K562 (cell line): ENCODE data around the gene PRICKLE3. TPM values are rescaled to one million over a fixed set of nuclear protein-coding genes. Genes with fewer than 3 reads are reported as not detected.
A peak's percentile ranks its signal among the peaks of the same experiment; 100 is the strongest.

Experiments
- ARID3A ChIP-seq: IDR thresholded peaks from 2 replicates; pipeline ENCODE4 v1.6.1; 2012; ENCODE audit warnings: low read depth, low read length, improper control_type of control experiment, borderline replicate concordance
- BCLAF1 ChIP-seq, 2 experiments: fragments of 450-650 bp in 1 of 2; IDR thresholded peaks; 2 replicates each; pipeline ENCODE4 v1.6.1; 2011 to 2017; ENCODE audit warnings: low read depth in 2 of 2, antibody characterized with exemption in 1 of 2, borderline replicate concordance in 1 of 2, low read length in 1 of 2, mild to moderate bottlenecking in 1 of 2, mixed read lengths in 1 of 2; ENCODE audit not compliant: control insufficient read depth in 1 of 2
- BCOR ChIP-seq: fragments of 450-650 bp; IDR thresholded peaks from 2 replicates; pipeline ENCODE4 v1.6.1; 2016
- CBFA2T2 ChIP-seq: fragments of 450-650 bp; conservative IDR thresholded peaks from 2 replicates; pipeline ENCODE4 v1.6.1; 2017; ENCODE audit warnings: mild to moderate bottlenecking
- ETV5 ChIP-seq: sonication (generic); formaldehyde crosslinking; IDR thresholded peaks from 2 replicates; pipeline ENCODE4 v1.4.0; 2020; ENCODE audit warnings: low read depth, mild to moderate bottlenecking, missing genetic modification reagents
- JUN ChIP-seq, 2 experiments: sonication (generic) in 1 of 2; formaldehyde crosslinking in 1 of 2; IDR thresholded peaks; 2 replicates each; pipeline versions ENCODE4 v1.6.1 to v1.8.0; 2012 to 2022; ENCODE audit warnings: borderline replicate concordance in 2 of 2, mild to moderate bottlenecking in 2 of 2, improper control_type of control experiment in 1 of 2, low read depth in 1 of 2, low read length in 1 of 2, missing genetic modification reagents in 1 of 2
- KLF6 ChIP-seq: fragments of 250-450 bp; sonication (Bioruptor Pico); IDR thresholded peaks from 2 replicates; pipeline ENCODE4 v1.4.0; 2020; ENCODE audit warnings: mild to moderate bottlenecking, moderate library complexity, borderline replicate concordance
- MLX ChIP-seq, 2 experiments: fragments of 450-650 bp in 1 of 2; sonication (generic) in 1 of 2; formaldehyde crosslinking; conservative IDR thresholded peaks; 2 replicates each; pipeline versions ENCODE4 v1.4.0 to v1.8.1; 2020 to 2022; ENCODE audit warnings: mild to moderate bottlenecking in 1 of 2, missing genetic modification reagents in 1 of 2
- MTA1 ChIP-seq: fragments of 450-650 bp; IDR thresholded peaks from 2 replicates; pipeline ENCODE4 v1.6.1; 2017; ENCODE audit warnings: borderline replicate concordance
- NFE2L1 ChIP-seq: fragments of 450-650 bp; IDR thresholded peaks from 2 replicates; pipeline ENCODE4 v1.6.1; 2016; ENCODE audit warnings: missing genetic modification characterization, low read depth, mild to moderate bottlenecking, missing compliant biosample characterization, moderate library complexity, borderline replicate concordance
- PHTF2 ChIP-seq: fragments of 250-450 bp; sonication (Bioruptor Pico); IDR thresholded peaks from 2 replicates; pipeline ENCODE4 v1.5.0; 2021; ENCODE audit warnings: mild to moderate bottlenecking
- SMAD4 ChIP-seq: fragments of 250-450 bp; sonication (Bioruptor Pico); conservative IDR thresholded peaks from 2 replicates; pipeline ENCODE4 v1.8.0; 2021; ENCODE audit warnings: inconsistent platforms, mild to moderate bottlenecking, moderate library complexity
- TAF9B ChIP-seq: fragments of 450-650 bp; IDR thresholded peaks from 2 replicates; pipeline ENCODE4 v1.6.1; 2018; ENCODE audit warnings: mild to moderate bottlenecking; ENCODE audit not compliant: partially characterized antibody
- TCF3 ChIP-seq: sonication (generic); formaldehyde crosslinking; IDR thresholded peaks from 2 replicates; pipeline ENCODE4 v1.4.0; 2020; ENCODE audit warnings: mild to moderate bottlenecking, missing genetic modification reagents
- XRCC5 ChIP-seq: fragments of 200-400 bp; formaldehyde crosslinking; IDR thresholded peaks from 2 replicates; pipeline ENCODE4 v1.6.1; 2017; ENCODE audit warnings: low read depth, mild to moderate bottlenecking, low read length
- ZC3H8 ChIP-seq: fragments of 450-650 bp; IDR thresholded peaks from 2 replicates; pipeline ENCODE4 v1.6.1; 2017
- ZNF263 ChIP-seq: sonication (generic); formaldehyde crosslinking; IDR thresholded peaks from 2 replicates; pipeline ENCODE4 v1.8.0; 2022; ENCODE audit warnings: mild to moderate bottlenecking, missing genetic modification reagents, borderline replicate concordance
- ZNF655 ChIP-seq: fragments of 250-450 bp; sonication (Bioruptor Pico); IDR thresholded peaks from 2 replicates; pipeline ENCODE4 v1.5.0; 2021
- polyA plus RNA-seq, 8 experiments: library from polyadenylated mRNA; depleted of rRNA in 4 of 8; stranded (reverse) in 5 of 8; unstranded in 3 of 8; fragments of >200 nt; fragmentation: Nextera tagmentation in 2 of 8; fragmentation: Illumina TruSeq in 1 of 8; extraction: Ambion mirVana in 2 of 8; extraction: Trizol in 1 of 8; gene quantifications; 2 replicates each; pipeline versions ENCODE4 v1.2.1 to v1.2.3, GENCODE V29; 2011 to 2014; ENCODE audit warnings: inconsistent platforms in 1 of 8, missing spikeins in 1 of 8
- total RNA-seq, 7 experiments: library from RNA; depleted of rRNA in 6 of 7; stranded (reverse); fragments of >200 nt in 6 of 7; fragmentation: Illumina TruSeq in 2 of 7; extraction: Trizol in 2 of 7; gene quantifications; 2 replicates each; pipeline versions ENCODE4 v1.2.1 to v1.2.3, GENCODE V29; 2011 to 2021; ENCODE audit warnings: low replicate concordance in 1 of 7
- TF ChIP-seq, protein P1 (sequence below): sonication (generic); formaldehyde crosslinking; IDR thresholded peaks from 2 replicates; pipeline ENCODE4 v1.4.0; 2020; ENCODE audit warnings: mild to moderate bottlenecking, missing genetic modification reagents

PRICKLE3 gene
- total and polyA plus RNA-seq, 9 of the 15 experiments (the other 6 are each of a cell fraction or from before 2014, with no cell fraction given): 1.1 to 44.3 (median 14.0) TPM

DNA sequence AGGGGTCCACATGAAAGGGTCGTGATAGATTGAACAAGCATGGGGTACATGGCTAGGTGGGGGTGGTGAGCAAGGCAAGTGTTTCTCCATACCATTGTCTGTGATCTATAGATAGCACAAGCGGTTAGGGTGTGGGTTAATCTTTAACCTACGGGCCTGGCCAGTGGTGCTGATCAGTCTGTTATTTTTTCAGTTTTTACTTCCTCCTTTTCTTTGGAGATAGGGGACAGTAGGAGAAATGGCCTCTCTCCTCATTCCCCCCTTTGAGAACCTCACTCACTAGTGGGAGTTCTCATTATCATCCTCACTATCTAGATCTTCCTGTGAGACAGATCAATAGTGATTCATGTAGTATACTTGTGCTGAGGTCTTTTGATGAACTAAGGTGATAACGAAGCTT, 46.5 kb downstream of the PRICKLE3 start (continued):
- TF ChIP-seq BCLAF1 (IDR thresholded peaks at IDR 0.05; ENCODE audit: borderline replicate concordance in 1 of 2, control insufficient read depth in 1 of 2, low read depth in 2 of 2, low read length in 1 of 2) (0 out of 4 replicates have a peak, but pooled peaks of 1 of the 2 experiments have one; percentile 28), JUN (IDR thresholded peaks at IDR 0.05; ENCODE audit: borderline replicate concordance, low read depth, low read length) (0 out of 2 replicates have a peak, but pooled peaks have one; percentile 24), JUN (CRISPR knock-in tag; IDR thresholded peaks at IDR 0.05; ENCODE audit: borderline replicate concordance) (no peak), CBFA2T2 (peak; percentile 27; the same call in 1 of the 2 replicates), TAF9B (no peak), NFE2L1 (tag) (no peak), XRCC5 (no peak), KLF6 (CRISPR knock-in tag) (no peak), PHTF2 (CRISPR knock-in tag) (no peak), ZNF263 (CRISPR knock-in tag) (no peak), MTA1 (peak; percentile 16; the same call in 1 of the 2 replicates), ZNF655 (CRISPR knock-in tag) (no peak), ETV5 (no peak), MLX (CRISPR knock-in tag; conservative IDR thresholded peaks at IDR 0.05) (no peak), SMAD4 (CRISPR knock-in tag) (no peak), ARID3A (no peak), BCOR (no peak), TCF3 (CRISPR knock-in tag) (peak; percentile 64), ZC3H8 (no peak)
- TF ChIP-seq, protein P1, sequence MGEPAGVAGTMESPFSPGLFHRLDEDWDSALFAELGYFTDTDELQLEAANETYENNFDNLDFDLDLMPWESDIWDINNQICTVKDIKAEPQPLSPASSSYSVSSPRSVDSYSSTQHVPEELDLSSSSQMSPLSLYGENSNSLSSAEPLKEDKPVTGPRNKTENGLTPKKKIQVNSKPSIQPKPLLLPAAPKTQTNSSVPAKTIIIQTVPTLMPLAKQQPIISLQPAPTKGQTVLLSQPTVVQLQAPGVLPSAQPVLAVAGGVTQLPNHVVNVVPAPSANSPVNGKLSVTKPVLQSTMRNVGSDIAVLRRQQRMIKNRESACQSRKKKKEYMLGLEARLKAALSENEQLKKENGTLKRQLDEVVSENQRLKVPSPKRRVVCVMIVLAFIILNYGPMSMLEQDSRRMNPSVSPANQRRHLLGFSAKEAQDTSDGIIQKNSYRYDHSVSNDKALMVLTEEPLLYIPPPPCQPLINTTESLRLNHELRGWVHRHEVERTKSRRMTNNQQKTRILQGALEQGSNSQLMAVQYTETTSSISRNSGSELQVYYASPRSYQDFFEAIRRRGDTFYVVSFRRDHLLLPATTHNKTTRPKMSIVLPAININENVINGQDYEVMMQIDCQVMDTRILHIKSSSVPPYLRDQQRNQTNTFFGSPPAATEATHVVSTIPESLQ: no peak
